HG03135 (cell line): ENCODE measurements around the gene MPPED1.

ENCODE experiments used
- ATAC-seq: cut with Tn5 transposase; IDR thresholded peaks from one replicate; pipeline ENCODE4 v1.9.1; 2021; ENCODE audit warnings: mild to moderate bottlenecking, moderate library complexity; ENCODE audit not compliant: unreplicated experiment

MPPED1 gene

GRCh38 chr22:43428521-43428920 lies 16.7 kb downstream of the MPPED1 start:
- ATAC-seq: no peak

- ATAC-seq: no peak
Observed at GRCh38 chr22:43429426-43429825, 17.6 kb downstream of the MPPED1 start.

GRCh38 chr22:43431808-43432554 lies 20.2 kb downstream of the MPPED1 start:
- ATAC-seq: no peak

- no peak for ATAC-seq
Observed at GRCh38 chr22:43432883-43433415, 21.1 kb downstream of the MPPED1 start.

GRCh38 chr22:43433451-43434274 lies 21.8 kb downstream of the MPPED1 start:
- no peak for ATAC-seq

GRCh38 chr22:43434275-43434927 lies 22.6 kb downstream of the MPPED1 start:
- no peak for ATAC-seq

- no peak for ATAC-seq
Observed at GRCh38 chr22:43434928-43435311, 23.1 kb downstream of the MPPED1 start.

GRCh38 chr22:43435851-43436811 lies 24.3 kb downstream of the MPPED1 start:
- ATAC-seq: no peak

- no peak for ATAC-seq
Observed at GRCh38 chr22:43436868-43437267, 25.1 kb downstream of the MPPED1 start.

- ATAC-seq: no peak
Observed at GRCh38 chr22:43437871-43438475, 26.2 kb downstream of the MPPED1 start.

- no peak for ATAC-seq
Observed at GRCh38 chr22:43438666-43439347, 27.0 kb downstream of the MPPED1 start.

- ATAC-seq: no peak
Observed at GRCh38 chr22:43439368-43440103, 27.7 kb downstream of the MPPED1 start.

GRCh38 chr22:43440104-43440387 lies 28.2 kb downstream of the MPPED1 start:
- ATAC-seq: no peak

GRCh38 chr22:43440556-43440955 lies 28.7 kb downstream of the MPPED1 start:
- ATAC-seq: no peak

- no peak for ATAC-seq
Observed at GRCh38 chr22:43441216-43441615, 29.4 kb downstream of the MPPED1 start.

- ATAC-seq: no peak
Observed at GRCh38 chr22:43441751-43442150, 29.9 kb downstream of the MPPED1 start.

GRCh38 chr22:43442386-43443151 lies 30.8 kb downstream of the MPPED1 start:
- no peak for ATAC-seq

GRCh38 chr22:43443152-43443471 lies 31.3 kb downstream of the MPPED1 start:
- ATAC-seq: no peak
